Measurements from ENCODE around the gene CLUH.
"Not testable (repeated sequence)": the region's sequence is repeated elsewhere in the genome, so short reads cannot be mapped to it uniquely, and the experiment has no call there.

The CLUH gene

DNA sequence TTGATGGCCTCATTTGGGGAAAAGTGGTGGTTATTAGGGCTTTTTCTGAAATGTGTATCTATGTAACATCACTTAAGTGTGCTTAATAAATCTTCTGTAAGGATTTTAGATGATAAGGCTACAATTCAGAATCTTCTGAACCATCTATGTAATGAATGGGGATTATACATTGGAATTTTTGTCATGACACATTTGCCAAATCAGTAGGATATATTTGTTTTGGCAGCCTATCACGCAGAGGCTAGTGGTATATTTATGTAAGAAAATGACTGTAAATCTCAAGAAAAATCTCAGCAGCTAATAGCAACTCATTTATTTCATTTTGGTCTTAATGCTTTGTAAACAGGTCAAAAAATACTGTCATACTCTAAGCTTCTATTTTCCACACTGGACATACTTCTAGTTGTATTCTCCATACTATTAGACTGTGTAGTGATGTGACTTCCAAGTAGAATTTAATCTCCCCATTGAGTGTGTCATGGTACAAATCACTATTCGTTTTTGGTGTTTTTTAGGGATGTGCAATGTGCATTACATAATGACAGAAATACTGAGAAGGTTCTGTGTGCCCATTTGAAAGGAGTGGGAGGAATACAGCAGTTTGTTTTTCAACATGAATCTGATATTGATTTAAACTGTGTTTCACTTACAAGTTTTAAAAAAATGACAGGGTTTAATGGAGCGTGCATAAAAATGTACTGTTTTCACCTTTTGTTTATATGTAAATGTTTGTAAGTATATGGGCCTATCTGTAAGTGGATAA, 29.2 kb downstream of the CLUH start:
- no peak for DNase-seq

DNA sequence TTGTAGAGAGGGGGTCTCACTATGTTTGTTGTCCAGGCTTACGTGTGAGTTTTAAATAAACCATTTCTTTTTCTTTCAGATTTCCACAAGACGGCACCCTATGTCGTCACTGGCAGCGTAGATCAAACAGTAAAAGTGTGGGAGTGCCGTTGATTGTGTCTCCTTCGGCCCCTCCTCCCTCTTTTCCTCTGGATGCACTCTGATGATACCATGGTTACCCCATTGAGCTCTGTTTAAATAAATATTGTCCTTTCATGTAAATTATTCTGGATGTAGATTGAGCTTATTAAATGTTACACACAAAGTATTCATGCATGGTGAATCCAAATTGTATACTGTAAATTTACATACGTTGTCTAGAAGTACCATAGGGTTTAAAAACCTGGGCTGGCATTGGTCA, 29.9 kb downstream of the CLUH start:
- no peak for DNase-seq

DNA sequence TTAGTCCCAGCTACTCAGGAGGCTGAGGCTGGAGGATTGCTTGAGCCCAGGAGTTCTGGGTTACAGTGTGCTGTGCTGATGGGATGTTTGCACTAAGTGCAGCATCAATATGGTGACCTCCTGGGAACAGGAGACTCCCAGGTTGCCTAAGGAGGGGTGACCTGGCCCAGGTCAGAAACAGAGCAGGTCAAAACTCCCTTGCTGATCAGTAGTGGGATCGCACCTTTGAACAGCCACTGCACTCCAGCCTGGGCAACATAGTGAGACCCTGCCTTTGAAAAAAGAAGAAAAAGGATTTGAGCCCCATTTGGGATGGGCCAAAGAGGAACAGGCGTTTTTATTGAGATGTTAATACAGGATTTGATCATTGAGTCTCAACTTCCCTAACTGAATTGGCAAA, 30.6 kb downstream of the CLUH start:
- DNase-seq, result no peak

DNA sequence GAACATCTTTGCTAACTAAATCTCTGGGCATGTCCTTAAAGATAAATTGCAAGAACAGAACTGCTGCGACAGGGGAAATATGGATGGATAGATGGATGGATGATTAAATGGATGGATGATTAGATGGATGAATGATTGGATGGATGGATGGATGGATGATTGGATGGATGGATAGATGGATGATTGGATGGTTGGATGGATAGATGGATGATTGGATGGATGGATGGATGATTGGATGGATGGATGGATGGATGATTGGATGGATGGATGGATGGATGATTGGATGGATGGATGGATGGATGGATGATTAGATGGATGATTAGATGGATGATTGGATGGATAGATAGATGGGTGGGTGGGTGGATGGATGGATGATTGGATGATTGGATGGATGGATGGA, 32.3 kb downstream of the CLUH start:
- DNase-seq, result not testable (repeated sequence)

GRCh38 chr17:2672026-2672425, 39.5 kb downstream of the CLUH start:
- no peak for DNase-seq

DNA sequence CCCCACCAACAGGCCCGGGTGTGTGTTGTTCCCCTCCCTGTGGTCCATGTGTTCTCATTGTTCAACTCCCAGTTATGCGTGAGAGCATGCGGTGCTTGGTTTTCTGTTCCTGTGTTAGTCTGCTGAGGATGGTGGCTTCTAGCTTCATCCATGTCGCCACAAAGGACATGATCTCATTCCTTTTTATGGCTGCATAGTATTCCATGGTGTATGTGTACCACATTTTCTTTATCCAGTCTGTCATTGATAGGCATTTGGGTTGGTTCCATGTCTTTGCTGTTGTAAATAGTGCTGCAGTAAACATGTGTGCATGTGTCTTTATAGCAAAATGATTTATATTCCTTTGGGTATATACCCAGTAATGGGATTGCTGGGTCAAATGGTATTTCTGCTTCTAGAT, 51.2 kb downstream of the CLUH start:
- DNase-seq, result not testable (repeated sequence)

DNA sequence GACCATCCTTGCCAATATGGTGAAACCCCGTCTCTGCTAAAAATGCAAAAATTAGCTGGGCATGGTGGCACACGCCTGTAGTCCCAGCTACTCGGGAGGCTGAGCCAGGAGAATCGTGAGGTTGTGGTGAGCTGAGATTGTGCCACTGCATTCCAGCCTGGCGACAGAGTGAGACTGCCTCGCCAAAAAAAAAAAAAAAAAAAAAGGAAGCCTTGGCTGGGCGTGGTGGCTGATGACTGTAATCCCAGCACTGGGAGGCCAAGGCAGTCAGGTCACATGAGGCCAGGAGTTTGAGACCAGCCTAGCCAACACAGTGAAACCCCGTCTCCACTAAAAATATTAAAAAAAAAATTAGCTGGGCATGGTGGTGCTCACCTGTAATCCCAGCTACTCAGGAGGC, 52.2 kb downstream of the CLUH start:
- DNase-seq, result not testable (repeated sequence)

DNA sequence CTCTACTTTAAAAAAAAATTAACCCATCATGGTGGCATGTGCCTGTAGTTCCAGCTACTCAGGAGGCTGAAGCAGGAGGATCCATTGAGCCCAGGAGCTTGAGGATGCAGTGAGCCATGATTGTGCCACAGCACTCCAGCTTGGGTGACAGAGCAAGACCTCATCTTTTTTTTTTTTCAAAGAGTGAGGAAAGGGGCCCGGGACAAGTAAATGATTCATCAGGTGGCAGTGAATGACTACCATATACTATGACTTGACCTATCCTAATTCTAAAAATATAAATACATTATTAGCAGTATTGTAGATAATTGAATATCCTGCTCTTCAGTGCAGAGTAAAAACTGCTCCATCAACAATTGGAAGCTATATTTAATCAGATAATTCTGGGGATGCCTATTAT, 55.3 kb downstream of the CLUH start:
- DNase-seq, result no peak

GRCh38 chr17:2655546-2655945, 56.0 kb downstream of the CLUH start:
- DNase-seq, result no peak

DNA sequence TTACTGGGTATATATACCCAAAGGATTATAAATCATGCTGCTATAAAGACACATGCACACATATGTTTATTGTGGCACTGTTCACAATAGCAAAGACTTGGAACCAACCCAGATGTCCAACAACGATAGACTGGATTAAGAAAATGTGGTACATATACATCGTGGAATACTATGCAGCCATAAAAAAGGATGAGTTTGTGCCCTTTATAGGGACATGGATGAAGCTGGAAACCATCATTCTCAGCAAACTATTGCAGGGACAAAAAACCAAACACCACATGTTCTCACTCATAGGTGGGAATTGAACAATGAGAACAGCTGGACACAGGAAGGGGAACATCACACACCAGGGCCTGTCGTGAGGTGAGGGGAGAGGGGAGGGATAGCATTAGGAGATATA, 58.7 kb downstream of the CLUH start:
- DNase-seq, result not testable (repeated sequence)

DNA sequence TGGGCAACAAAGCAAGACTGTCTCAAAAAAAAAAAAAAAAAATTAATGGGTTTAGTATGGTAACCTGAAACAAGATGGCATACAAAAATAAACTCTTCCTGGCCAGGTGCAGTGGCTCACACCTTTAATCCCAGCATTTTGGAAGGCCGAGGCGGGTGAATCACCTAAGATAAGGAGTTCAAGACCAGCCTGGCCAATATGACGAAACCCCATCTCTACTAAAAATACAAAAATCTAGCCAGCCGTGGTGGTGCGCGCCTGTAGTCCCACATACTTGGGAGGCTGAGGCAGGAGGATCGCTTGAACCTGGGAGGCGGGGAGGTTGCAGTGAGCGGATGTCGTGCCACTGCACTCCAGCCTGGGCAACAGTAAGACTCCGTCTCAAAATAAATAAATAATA, 62.4 kb downstream of the CLUH start:
- no peak for DNase-seq

- DNase-seq, result no peak
Observed at GRCh38 chr17:2647957-2648356, 63.6 kb downstream of the CLUH start.

- no peak for DNase-seq
Observed at GRCh38 chr17:2644971-2645370, 66.6 kb downstream of the CLUH start.
